Peyer's patch (tissue), 4 donors: Measurements from ENCODE around the gene RNF38. TPM values are rescaled to one million over a fixed set of nuclear protein-coding genes. Genes with fewer than 3 reads are reported as not detected.

ENCODE experiments used
- DNase-seq, 3 donors: peaks; one replicate each; pipeline ENCODE4 v3.0.0-alpha.2; 2017 to 2019
- H3K27ac ChIP-seq, 4 donors: fragments of 200-600 bp; sonication (generic); one replicate each; pipeline ENCODE4 v1.5.1; 2016 to 2019
- H3K27me3 ChIP-seq, 2 donors: fragments of 200-600 bp; sonication (generic); one replicate each; pipeline ENCODE4 v1.5.1; 2019
- H3K36me3 ChIP-seq, 3 donors: fragments of 200-600 bp; sonication (generic); one replicate each; pipeline ENCODE4 v1.5.1; 2016 to 2019
- H3K4me1 ChIP-seq, 4 donors: fragments of 200-600 bp; sonication (generic); one replicate each; pipeline ENCODE4 v1.5.1; 2016 to 2019
- H3K4me3 ChIP-seq, 4 donors: fragments of 200-600 bp; sonication (generic); 1 replicate in 3 of 4; 2 replicates in 1 of 4; pipeline ENCODE4 v1.5.1; 2016 to 2019; ENCODE audit warnings: mild to moderate bottlenecking in 1 of 4
- H3K9me3 ChIP-seq, 4 donors: fragments of 200-600 bp; sonication (generic); one replicate each; pipeline ENCODE4 v1.5.1; 2016 to 2019; ENCODE audit warnings: mild to moderate bottlenecking in 1 of 4
- POLR2A ChIP-seq, 2 donors: fragments of 450-650 bp; IDR thresholded peaks; one replicate each; pipeline ENCODE4 v1.5.1; 2017; ENCODE audit warnings: antibody characterized with exemption in 2 of 2, mild to moderate bottlenecking in 2 of 2, moderate library complexity in 2 of 2
- total RNA-seq, 4 donors: library from RNA; depleted of rRNA; stranded (reverse); fragments of >200 nt; gene quantifications; one replicate each; pipeline ENCODE4 v1.1.0, GENCODE V29; 2016
- TF ChIP-seq, protein P1 (sequence below), 6 experiments: fragments of 450-650 bp in 4 of 6; fragments of 200-600 bp in 2 of 6; sonication (generic) in 1 of 6; IDR thresholded peaks; one replicate each; pipeline ENCODE4 v1.5.1; 2017 to 2019; ENCODE audit warnings: antibody characterized with exemption in 6 of 6, mild to moderate bottlenecking in 3 of 6, moderate library complexity in 1 of 6

The RNF38 gene
- total RNA-seq, 4 donors from 2014 or later: 16.5 to 23.9 (median 20.6) TPM

GRCh38 chr9:36441966-36442365 is 41.9 kb upstream of the RNF38 start:
- Histone ChIP-seq H3K9me3 (no peaks in the 10 kb centered on the region), H3K4me1 (no peaks in the 10 kb centered on the region), H3K36me3 (no peaks in the 10 kb centered on the region), H3K4me3 (no peak overlapping the region), H3K27me3 (no peaks in the 10 kb centered on the region), H3K27ac (no peak overlapping the region)
- DNase-seq: no peak
- no peak for TF ChIP-seq POLR2A (IDR thresholded peaks at IDR 0.05)
- TF ChIP-seq, protein P1, sequence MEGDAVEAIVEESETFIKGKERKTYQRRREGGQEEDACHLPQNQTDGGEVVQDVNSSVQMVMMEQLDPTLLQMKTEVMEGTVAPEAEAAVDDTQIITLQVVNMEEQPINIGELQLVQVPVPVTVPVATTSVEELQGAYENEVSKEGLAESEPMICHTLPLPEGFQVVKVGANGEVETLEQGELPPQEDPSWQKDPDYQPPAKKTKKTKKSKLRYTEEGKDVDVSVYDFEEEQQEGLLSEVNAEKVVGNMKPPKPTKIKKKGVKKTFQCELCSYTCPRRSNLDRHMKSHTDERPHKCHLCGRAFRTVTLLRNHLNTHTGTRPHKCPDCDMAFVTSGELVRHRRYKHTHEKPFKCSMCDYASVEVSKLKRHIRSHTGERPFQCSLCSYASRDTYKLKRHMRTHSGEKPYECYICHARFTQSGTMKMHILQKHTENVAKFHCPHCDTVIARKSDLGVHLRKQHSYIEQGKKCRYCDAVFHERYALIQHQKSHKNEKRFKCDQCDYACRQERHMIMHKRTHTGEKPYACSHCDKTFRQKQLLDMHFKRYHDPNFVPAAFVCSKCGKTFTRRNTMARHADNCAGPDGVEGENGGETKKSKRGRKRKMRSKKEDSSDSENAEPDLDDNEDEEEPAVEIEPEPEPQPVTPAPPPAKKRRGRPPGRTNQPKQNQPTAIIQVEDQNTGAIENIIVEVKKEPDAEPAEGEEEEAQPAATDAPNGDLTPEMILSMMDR (IDR thresholded peaks at IDR 0.05): no peak

GRCh38 chr9:36438536-36439236 is 38.6 kb upstream of the RNF38 start:
- no peaks in the 10 kb centered on the region for H3K4me1 ChIP-seq
- H3K4me3 ChIP-seq: no peak overlapping the region
- no peak for DNase-seq
- H3K27me3 ChIP-seq: no peaks in the 10 kb centered on the region
- H3K9me3 ChIP-seq: no peaks in the 10 kb centered on the region
- H3K36me3 ChIP-seq: no peaks in the 10 kb centered on the region
- TF ChIP-seq, protein P1 (IDR thresholded peaks at IDR 0.05): no peak
- TF ChIP-seq POLR2A (IDR thresholded peaks at IDR 0.05): no peak
- H3K27ac ChIP-seq: no peak overlapping the region

- H3K27ac ChIP-seq: no peak overlapping the region
- DNase-seq: no peak
- no peaks in the 10 kb centered on the region for H3K36me3 ChIP-seq
- H3K27me3 ChIP-seq: no peaks in the 10 kb centered on the region
- TF ChIP-seq, protein P1 (IDR thresholded peaks at IDR 0.05): no peak
- TF ChIP-seq POLR2A (IDR thresholded peaks at IDR 0.05): no peak
- H3K9me3 ChIP-seq: no peaks in the 10 kb centered on the region
- no peak overlapping the region for H3K4me3 ChIP-seq
- no peaks in the 10 kb centered on the region for H3K4me1 ChIP-seq
Measured at GRCh38 chr9:36437790-36438189, 37.7 kb upstream of the RNF38 start.

DNA sequence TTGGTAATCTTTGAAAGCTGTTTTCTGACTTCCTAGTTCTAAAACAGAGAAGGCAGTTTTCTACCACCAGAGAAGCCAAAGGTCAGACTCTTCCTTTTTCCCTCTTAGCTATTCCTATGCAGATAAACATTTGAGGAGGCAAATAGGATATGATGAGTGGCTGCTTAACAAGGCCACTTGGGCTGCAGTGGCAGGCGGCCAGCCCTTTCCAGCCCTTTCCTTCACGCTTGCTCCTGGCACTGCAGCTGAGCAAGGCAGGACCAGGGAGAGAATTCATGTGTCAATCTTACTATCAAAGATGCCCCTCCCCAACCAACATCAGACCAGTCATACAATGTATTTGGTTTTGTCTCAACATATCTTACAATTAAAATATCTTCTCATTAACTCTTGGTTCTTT is 36.8 kb upstream of the RNF38 start:
- H3K36me3 ChIP-seq: no peaks in the 10 kb centered on the region
- H3K4me3 ChIP-seq: no peak overlapping the region
- no peak for DNase-seq
- no peaks in the 10 kb centered on the region for H3K9me3 ChIP-seq
- no peak overlapping the region for H3K27ac ChIP-seq
- no peaks in the 10 kb centered on the region for H3K4me1 ChIP-seq
- TF ChIP-seq, protein P1 (IDR thresholded peaks at IDR 0.05): no peak
- no peak for TF ChIP-seq POLR2A (IDR thresholded peaks at IDR 0.05)
- no peaks in the 10 kb centered on the region for H3K27me3 ChIP-seq

GRCh38 chr9:36433386-36433785 is 33.3 kb upstream of the RNF38 start:
- TF ChIP-seq, protein P1 (IDR thresholded peaks at IDR 0.05): no peak
- TF ChIP-seq POLR2A (IDR thresholded peaks at IDR 0.05): no peak

More at GRCh38 chr9:36433386-36433785, 33.3 kb upstream of the RNF38 start:
- no peaks in the 10 kb centered on the region for H3K9me3 ChIP-seq
- no peak overlapping the region for H3K27ac ChIP-seq
- H3K36me3 ChIP-seq: peaks cover 0 to 3% (median 0%) of the 10 kb centered on the region in 3 donors
- H3K4me3 ChIP-seq: no peak overlapping the region
- H3K27me3 ChIP-seq: no peaks in the 10 kb centered on the region
- no peak for DNase-seq
- no peaks in the 10 kb centered on the region for H3K4me1 ChIP-seq
